Measurements from ENCODE around the gene RGPD5.
"Not testable (repeated sequence)": the region's sequence is repeated elsewhere in the genome, so short reads cannot be mapped to it uniquely, and the experiment has no call there.

- TF ChIP-seq POLR2A (IDR thresholded peaks at IDR 0.05): not testable (repeated sequence)
- TF ChIP-seq, protein P1, sequence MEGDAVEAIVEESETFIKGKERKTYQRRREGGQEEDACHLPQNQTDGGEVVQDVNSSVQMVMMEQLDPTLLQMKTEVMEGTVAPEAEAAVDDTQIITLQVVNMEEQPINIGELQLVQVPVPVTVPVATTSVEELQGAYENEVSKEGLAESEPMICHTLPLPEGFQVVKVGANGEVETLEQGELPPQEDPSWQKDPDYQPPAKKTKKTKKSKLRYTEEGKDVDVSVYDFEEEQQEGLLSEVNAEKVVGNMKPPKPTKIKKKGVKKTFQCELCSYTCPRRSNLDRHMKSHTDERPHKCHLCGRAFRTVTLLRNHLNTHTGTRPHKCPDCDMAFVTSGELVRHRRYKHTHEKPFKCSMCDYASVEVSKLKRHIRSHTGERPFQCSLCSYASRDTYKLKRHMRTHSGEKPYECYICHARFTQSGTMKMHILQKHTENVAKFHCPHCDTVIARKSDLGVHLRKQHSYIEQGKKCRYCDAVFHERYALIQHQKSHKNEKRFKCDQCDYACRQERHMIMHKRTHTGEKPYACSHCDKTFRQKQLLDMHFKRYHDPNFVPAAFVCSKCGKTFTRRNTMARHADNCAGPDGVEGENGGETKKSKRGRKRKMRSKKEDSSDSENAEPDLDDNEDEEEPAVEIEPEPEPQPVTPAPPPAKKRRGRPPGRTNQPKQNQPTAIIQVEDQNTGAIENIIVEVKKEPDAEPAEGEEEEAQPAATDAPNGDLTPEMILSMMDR (IDR thresholded peaks at IDR 0.05 in 4 of 5, conservative IDR thresholded peaks at IDR 0.05 in 1 of 5): not testable (repeated sequence)
Measured at GRCh38 chr2:109894141-109894540, 100.0 kb downstream of the RGPD5 start.

Measured in gastrocnemius medialis (tissue), 4 donors.